Measurements from ENCODE around the gene CLBA1. TPM values are rescaled to one million over a fixed set of nuclear protein-coding genes. Genes with fewer than 3 reads are reported as not detected.

The CLBA1 gene
- total RNA-seq, 1 experiment from 2014 or later, result 14.8 TPM

DNA sequence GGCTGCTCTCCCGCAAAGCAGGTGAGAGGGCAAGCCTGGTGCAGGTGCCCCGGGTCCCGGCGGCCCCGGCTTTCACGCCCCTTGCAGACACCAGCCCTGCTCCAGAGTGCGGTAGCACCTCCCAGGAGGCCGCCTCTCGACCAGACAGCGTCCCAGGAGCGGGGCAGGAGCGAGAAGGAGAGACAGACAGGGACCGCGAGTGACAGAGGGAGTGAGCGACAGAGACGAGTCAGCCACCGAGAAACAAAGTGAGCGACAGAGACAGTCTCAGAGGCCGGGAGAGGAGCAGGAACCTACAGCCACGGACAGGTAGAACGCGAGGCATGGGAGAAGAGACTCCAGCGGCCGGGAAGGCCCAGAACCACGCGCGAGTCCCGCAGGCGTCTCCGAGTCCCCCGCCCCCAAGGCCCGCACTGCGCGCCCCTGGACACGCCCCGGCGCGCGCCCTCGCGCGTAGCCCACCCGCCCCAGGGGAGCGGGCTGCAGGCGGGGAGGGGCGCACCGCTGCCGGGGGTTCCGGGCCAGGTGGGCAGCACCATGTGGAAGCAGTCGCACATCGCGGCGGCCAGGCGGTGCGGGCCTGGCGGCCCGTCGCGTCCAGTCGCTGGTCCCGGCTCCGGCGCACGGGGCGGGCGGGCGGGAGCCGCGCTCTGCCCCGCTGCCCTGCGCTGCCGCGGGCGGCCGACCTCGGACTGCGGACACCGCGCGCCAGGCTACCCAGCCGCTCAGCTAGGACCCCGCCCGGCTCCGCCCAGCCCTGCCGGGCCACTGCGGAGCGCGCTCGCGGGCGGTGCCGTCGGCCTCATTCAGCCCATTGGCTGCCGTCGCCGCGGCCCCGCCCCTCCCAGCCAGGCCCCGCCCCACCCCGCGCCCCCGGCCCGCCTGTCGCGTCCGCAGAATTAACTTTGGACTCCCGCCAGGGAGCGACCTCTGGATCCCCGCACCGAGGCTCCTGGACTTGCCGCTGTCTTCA lies 7.6 kb upstream of the CLBA1 start, which contains the start of gene AHNAK2:
AHNAK2 (minus strand) TSS at position 694 of the 973 bp plus-strand sequence; CDS start at position 557, 137 bp downstream.
- DNase-seq (ENCODE audit: low read depth, low spot score), result peak; percentile 68
- Histone ChIP-seq H3K27ac (ENCODE audit: low read depth, low read length) (peak within 1 kb of the TSS; percentile 77), H2AFZ (ENCODE audit: low read depth, low read length, poor library complexity, severe bottlenecking) (no peak within 1 kb of the TSS), H3K4me3 (replicated peaks in 1 of 2; ENCODE audit: low read depth in 1 of 2, low read length in 2 of 2) (peak within 1 kb of the TSS; percentile 75 to 80), H3K36me3 (ENCODE audit: control insufficient read depth in 1 of 2, insufficient read depth in 2 of 2, low read length in 2 of 2) (no peaks in the 10 kb centered on the region), H3K4me2 (ENCODE audit: low read length) (peak within 1 kb of the TSS; percentile 90), H3K27me3 (ENCODE audit: insufficient read depth, low read length) (no peaks in the 10 kb centered on the region), H4K20me1 (ENCODE audit: insufficient read depth) (no peaks in the 10 kb centered on the region), H3K9me3 (ENCODE audit: control insufficient read depth in 1 of 2, insufficient read depth in 1 of 2, low read depth in 1 of 2, low read length in 2 of 2) (no peaks in the 10 kb centered on the region), H3K79me2 (ENCODE audit: insufficient read depth, low read length) (peaks cover 4% of the 10 kb centered on the region; the same call in 1 of the 2 replicates), H3K9ac (ENCODE audit: low read length) (peak within 1 kb of the TSS; percentile 80), H3K9me2 (ENCODE audit: insufficient read depth) (no peaks in the 10 kb centered on the region), H3K4me1 (ENCODE audit: control insufficient read depth in 1 of 2, insufficient read depth in 2 of 2, low read length in 2 of 2) (peaks cover 55 to 74% of the 10 kb centered on the region in 2 experiments)
- no TSS peak for BruUV-seq (replicated peaks)
- TF ChIP-seq EZH2phosphoT487 (IDR thresholded peaks at IDR 0.05; ENCODE audit: borderline replicate concordance), result no peak
- TF ChIP-seq, protein P1, sequence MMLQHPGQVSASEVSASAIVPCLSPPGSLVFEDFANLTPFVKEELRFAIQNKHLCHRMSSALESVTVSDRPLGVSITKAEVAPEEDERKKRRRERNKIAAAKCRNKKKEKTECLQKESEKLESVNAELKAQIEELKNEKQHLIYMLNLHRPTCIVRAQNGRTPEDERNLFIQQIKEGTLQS (IDR thresholded peaks at IDR 0.05), result no peak
- TF ChIP-seq POLR2A (IDR thresholded peaks at IDR 0.05; ENCODE audit: borderline replicate concordance, extremely low read depth, insufficient read depth, insufficient read length), result peak; percentile 67
- TF ChIP-seq YY1 (IDR thresholded peaks at IDR 0.05; ENCODE audit: extremely low read depth, insufficient replicate concordance, low read depth, low read length), result peak; percentile 10
- peak; percentile 29; the same call in 1 of the 2 replicates for TF ChIP-seq ZFX (IDR thresholded peaks at IDR 0.05)
- TF ChIP-seq SRF (IDR thresholded peaks at IDR 0.05; ENCODE audit: low read depth), result no peak
- no peak for TF ChIP-seq SP1 (IDR thresholded peaks at IDR 0.05; ENCODE audit: low read depth)
- peak; percentile 91 for TF ChIP-seq POLR2AphosphoS5 (IDR thresholded peaks at IDR 0.05; ENCODE audit: low read depth, low read length)
- no peak for TF ChIP-seq CBX3 (IDR thresholded peaks at IDR 0.05; ENCODE audit: low read depth)
- RAD21 ChIA-PET (ENCODE audit: low non-redundant PET in 1 of 2, low total read pairs in 2 of 2, uncharacterized antibody in 2 of 2, unreplicated experiment in 2 of 2), result no interaction called here
- CTCF ChIA-PET, result interaction anchor here (1.2 kb wide), 1 partner anchor 68 kb away, joined by 5 read pairs; no protein-coding TSS in a partner anchor
- POLR2A ChIA-PET, result interaction anchor here (0.7 kb wide), 1 partner anchor 43 kb away, joined by 4 read pairs; the partner anchor contains the start of gene CDCA4
- peak; percentile 77 for ATAC-seq
- intact Hi-C loops (cut with micrococcal nuclease), result loop anchor here (10.0 kb wide), 1 partner anchor 187 kb away; the partner anchor contains the start of gene JAG2

Data from HCT116 (cell line).